Airway epithelial cell (primary cell): ENCODE results near the gene SPART. TPM values are rescaled to one million over a fixed set of nuclear protein-coding genes. Genes with fewer than 3 reads are reported as not detected.

ENCODE experiments used
- total RNA-seq: library from RNA; depleted of rRNA; stranded (reverse); fragments of >200 nt; gene quantifications from 2 replicates; pipeline ENCODE4 v1.2.3, GENCODE V29; 2015

The SPART gene
- 15.6 and 26.4 TPM in 2 replicates for total RNA-seq

GRCh38 chr13:36346222-36347083 is at the start of gene SPART:
TSS of gene SPART (minus strand) at chr13:36346394. CDS start at chr13:36335830, 10,564 bp downstream.

DNA sequence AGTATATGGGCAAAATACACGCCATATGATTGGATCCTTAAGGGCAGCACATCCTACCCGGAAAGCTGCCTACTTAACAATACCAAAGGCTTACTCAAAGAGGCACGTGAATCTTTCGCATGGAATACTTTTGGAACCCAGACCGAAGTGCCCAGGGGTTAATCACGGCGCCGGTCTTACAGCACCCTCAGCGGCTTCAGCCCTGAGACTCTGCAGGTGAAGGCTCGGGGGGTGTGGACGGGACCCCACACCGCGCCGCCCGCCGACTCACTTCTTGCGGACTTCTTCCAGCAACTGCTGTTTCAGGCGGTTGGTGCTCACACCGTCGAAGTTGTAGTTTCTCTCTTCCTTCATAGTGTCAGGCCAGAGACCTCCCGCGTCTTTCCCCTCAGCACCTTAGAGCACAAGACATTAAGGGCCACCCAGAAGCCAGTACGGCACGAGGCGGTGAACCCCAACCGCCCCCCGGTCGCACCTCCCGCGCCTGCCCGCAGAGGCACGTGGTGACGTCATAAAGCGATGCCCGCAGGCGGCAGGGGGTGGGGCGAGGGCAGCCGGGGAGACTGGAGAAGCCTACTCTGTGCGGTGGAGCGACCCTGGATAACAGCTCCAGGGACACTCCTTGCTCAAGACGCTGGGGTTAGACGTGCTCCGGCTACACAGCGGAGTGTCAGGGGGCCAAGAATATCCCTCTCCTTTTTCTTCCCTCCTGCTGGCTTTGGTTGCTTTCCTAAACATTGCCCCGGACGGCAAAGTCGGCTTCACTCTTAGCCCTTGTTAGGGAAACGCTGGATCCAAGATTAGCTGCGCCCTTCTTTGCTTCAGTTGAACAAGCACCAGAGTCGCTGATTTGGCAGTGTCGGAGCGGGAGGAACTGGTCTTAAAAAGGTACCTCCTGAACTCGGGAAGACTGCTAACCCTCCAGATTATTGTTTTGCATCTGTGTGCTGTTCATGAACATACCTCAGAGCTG is 48.5 kb downstream of the SPART start, which contains the start of gene CCDC169:
TSS of gene CCDC169 (minus strand) at position 449 of the 973 bp plus-strand sequence. CDS start at position 354, 95 bp downstream.

Other genes with a start within 250 kb of the SPART start
- gene DCLK1, start 215.0 kb downstream of the SPART start, total RNA-seq, result 0.14 TPM in 1 of 2 replicates, not detected in the other
- gene SOHLH2, start 131.8 kb downstream of the SPART start, total RNA-seq, result 0.07 TPM in 1 of 2 replicates, not detected in the other
- 0.46 and 1.2 TPM in 2 replicates for gene CCDC169, start 48.6 kb downstream of the SPART start, total RNA-seq
- gene CCNA1, start 86.1 kb upstream of the SPART start, total RNA-seq, result 10.0 and 11.1 TPM in 2 replicates